HG02840 (cell line): ENCODE results near the gene GALNT17.
"Not testable (repeated sequence)": the region's sequence is repeated elsewhere in the genome, so short reads cannot be mapped to it uniquely, and the experiment has no call there.

Experiments
- ATAC-seq: cut with Tn5 transposase; IDR thresholded peaks from one replicate; pipeline ENCODE4 v1.9.1; 2021; ENCODE audit warnings: mild to moderate bottlenecking, moderate library complexity, moderate number of reproducible peaks; ENCODE audit not compliant: unreplicated experiment, low FRiP score

The GALNT17 gene

DNA sequence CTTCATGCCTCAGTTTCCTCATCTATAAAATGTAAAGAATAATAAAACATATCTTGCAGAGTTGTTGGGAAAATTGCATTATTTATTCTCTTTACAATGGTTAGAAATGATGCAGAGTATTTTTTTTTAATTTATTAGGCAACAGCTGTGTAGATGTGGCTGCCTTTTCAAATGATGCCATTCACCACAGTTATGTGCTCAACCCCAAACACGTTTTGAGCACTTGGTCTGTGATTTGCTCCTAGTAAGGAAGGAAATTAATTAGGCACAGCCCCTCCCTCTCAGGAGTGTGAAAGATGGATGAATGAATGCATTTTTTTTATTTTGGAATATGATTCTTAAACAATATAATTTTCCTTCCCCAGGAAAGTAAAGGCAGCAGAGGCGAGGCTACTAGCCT, 575.1 kb downstream of the GALNT17 start:
- ATAC-seq, result no peak

DNA sequence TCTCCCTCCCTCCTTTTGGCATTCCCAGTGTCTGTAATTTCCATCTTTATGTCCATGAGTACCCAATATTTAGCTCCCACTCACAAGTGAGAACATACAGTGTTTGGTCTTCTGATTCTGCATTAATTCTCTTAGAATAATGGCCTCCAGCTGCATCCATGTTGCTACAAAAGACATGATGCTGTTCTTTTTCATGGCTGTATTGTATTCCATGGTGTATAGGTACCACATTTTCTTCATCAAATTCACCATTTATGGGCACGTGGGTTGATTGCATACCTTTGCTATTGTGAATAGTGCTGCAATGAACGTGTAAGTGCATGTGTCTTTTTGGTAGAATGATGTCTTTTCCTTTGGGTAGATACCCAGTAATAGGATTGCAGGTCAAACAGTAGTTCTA, 576.8 kb downstream of the GALNT17 start:
- ATAC-seq, result no peak

DNA sequence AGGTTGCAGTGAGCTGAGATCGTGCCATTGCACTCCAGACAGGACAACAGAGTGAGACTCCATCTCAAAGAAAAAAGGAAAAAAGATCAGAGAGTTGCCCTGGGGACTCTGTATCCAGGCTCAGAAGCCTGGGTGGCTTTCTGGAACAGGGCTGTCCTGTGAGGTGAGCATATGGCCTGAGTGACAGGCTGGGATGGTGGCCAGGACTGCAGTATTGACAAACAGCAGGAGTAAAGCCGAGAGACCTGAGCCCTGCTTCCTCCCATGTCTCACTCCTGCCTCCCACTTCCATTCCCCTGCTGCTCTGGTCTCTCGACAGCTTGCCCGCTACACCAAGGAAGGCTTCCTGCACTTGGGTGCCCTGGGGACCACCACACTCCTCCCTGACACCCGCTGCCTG, 578.5 kb downstream of the GALNT17 start:
- ATAC-seq, result no peak

DNA sequence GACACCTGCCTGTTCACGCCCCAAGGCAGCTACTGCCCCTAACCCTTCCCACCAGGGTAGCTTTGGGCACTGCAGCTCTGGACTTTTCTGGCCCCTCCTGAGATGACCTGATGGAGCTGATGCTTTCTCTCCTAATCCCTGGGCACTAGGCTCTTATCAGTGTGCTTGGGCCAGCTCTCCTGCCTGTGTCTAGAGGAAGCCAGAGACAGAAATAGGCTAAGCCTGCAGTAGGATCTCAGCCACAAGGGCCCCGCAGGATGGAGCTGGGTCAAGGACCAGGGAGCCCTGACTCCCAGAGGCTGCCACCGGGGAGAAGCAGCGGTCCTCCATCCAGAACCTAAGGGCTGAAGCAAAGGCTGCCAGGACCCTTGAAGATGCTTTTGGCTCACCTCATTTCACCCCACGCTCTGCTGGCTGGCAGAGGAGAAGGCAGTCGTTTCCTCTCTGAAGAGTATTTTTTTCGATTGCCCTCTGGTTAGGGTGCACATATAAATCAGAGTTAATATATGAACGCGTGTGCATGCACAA, 580.8 kb downstream of the GALNT17 start:
- no peak for ATAC-seq

DNA sequence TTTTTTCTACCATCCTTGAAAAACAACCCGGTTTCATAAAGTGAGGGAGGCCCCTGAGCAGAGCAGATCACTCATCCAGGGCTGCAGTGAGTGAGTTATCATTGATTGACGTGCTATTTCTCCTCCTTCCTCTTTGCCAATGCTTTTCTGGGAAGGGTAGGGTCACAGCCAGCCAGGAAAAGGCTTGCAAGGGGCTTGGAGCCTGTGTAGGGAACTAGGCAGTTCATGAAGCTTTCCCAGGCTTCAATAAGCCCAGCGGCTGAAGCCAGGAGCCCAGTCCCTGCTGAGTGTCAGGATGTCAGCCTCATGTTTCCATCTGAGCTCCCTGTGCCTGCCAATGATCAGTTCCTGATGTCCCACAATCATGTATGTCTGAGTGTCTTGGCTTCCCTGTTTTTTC, 584.7 kb downstream of the GALNT17 start:
- ATAC-seq, result no peak

DNA sequence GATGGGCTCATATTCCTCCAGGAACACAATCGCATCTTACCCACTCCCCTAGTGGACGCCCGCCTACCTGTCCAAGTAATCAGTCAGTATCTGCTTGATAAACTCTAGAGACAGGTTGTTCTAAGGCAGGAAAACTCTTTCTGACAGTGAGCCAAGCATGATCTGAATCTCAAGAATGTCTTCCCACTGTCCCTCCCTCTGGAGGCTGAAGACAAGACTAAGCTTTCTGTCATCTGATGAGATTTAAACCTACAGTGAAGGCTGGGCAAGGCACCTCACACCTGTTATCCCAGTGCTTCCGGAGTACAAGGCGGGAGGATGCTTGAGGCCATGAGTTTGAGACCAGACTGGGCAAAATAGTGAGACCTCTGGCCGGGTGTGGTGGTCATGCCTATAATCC, 586.6 kb downstream of the GALNT17 start:
- no peak for ATAC-seq

DNA sequence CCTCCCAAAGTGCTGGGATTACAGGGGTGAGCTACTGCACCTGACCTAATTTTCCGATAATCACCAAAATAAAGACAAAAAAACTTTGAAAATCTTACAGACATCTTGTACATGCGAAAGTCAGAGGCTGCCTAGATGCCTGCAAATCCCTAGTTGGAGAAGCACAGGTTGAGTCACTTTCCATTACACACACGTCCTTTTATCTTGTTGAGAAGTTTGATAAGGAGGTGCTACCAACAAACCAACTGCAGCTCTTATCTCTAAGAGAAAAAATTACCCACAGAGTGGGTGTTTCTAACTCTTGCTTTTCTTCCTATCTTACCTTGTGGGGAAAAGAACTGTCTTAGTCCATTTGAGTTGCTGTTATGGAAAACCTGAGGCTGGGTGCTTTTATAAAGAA, 589.8 kb downstream of the GALNT17 start:
- ATAC-seq, result no peak

DNA sequence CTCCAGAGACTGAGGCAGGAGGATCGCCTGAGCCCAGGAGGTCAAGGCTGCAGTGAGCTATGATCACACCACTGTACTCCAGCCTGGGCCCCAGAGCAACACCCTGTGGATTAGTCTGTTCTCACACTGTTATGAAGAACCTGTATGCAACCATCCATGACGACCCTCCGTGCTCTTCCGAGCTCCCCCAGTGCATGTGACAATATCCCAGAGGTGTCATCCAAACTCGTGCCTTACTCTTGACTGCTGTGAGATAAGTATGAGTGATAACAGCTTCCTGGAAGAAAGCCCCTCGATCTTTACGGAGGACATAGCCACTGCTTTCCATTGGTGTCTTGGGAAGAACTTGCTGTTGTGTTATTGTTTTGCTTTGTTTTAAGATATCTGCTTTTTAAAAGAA, 591.9 kb downstream of the GALNT17 start:
- no peak for ATAC-seq

DNA sequence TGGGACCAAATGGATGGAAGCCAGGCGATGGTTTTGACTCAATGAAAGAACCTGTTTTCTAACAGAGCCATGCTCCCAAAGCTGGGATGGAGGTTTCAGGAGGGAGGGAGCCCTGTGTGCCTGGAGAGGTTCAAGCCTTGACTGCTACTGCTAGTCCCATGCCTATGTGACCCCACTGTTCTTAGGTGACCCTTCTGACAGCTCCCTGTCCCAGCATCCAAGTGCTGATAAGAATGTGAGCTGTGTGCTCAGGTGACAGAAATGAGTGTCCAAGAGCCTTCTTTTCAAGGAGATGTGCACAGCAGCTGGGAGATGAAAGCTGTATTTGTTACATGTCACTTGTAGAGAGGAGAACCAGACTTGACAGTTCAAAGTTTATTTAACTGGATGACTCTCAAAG, 595.4 kb downstream of the GALNT17 start:
- no peak for ATAC-seq

DNA sequence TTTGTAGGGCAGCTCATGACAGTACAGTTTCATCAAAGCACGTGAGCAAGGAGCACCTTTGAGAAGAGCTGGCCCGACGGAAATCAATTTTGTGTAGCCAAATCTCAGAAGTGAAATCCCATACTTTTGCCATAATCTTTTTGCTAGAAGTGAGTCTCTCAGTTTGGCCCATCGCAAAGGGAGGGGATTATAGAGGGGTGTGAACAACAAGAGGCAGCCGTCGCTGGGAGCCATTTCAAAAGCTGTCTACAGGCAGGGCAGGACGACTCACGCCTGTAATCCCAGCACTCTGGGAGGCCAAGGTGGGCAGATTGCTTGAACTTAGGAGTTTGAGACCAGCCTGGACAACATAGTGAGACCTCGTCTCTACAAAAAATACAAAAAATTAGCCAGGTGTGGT, 599.8 kb downstream of the GALNT17 start:
- ATAC-seq, result no peak

DNA sequence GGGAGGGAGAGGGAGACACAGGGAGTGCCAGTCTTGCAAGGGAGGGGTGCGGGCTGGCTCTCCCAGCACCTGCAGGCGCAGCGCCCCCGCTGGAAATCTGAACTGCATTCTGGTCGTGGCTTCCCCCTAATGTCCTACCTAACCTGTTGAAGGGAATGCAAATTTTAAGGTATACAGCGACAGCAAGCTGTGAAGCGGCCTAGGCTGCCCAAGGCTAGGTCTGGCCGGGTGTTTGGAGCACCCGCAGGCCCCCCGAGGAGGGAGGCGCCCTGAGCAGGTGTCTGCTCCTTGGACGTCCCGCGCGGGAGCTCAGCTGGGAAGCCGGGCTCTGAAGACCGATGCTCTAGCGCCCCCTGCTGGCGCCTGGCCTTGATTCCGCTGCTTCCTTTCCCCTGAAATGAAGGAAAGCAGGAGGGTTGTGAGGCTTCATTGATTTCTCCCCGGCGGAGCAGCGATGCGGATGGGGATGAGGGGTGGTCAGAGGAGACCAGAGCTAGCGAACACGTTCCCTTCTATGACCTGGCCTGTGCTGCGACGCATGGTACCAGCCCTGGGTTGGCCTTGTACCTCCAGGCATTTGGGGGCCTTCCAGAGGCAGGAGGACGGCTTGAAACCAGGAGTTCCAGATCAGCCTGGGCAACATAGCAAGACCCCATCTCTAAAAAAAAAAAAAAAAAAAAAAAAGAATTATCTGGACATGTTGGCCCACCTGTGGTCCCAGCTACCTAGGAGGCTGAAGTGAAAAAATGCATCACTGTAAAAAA, 601.3 kb downstream of the GALNT17 start:
- ATAC-seq, result no peak

DNA sequence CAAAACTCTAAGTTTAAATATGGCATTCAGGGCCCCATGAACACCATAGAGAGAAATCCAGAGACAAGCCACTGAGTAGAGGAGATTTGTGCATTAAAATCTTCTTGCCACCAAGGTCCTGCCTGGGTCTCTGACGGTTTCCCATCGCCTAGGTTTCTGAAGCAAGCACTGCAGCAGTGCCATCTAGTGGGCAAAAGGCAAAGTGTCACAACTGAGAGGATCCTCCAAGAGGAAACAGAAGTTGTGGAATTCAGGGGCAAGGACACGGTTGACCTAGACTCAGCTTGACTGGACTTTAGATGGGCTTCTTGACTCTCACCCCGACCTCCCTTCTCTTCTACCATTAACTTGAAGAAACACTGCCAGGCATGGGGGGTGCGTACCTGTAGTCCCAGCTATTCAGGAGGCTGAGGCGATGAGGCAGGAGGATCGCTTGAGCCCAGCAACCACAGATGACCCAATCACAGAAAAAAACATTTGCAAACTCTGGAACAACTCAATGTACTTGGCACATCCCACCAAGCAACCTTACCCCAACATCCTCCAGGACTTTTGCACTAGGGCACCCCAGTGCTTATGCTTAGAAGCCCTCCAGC, 604.1 kb downstream of the GALNT17 start:
- no peak for ATAC-seq

DNA sequence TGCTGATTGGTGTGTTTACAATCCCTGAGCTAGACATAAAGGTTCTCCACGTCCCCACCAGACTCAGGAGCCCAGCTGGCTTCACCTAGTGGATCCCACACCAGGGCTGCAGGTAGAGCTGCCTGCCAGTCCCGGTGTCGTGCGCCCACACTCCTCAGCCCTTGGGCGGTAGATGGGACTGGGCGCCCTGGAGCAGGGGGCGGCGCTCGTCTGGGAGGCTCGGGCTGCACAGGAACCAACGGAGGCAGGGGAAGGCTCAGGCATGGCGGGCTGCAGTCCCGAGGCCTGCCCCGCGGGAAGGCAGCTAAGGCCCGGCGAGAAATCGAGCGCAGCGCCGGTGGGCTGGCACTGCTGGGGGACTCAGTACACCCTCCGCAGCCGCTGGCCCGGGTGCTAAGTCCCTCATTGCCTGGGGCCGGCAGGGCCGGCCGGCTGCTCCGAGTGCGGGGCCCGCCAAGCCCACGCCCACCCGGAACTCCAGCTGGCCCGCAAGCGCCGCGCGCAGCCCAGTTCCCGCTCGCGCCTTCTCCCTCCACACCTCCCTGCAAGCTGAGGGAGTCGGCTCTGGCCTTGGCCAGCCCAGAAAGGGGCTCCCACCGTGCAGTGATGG, 606.1 kb downstream of the GALNT17 start:
- not testable (repeated sequence) for ATAC-seq

DNA sequence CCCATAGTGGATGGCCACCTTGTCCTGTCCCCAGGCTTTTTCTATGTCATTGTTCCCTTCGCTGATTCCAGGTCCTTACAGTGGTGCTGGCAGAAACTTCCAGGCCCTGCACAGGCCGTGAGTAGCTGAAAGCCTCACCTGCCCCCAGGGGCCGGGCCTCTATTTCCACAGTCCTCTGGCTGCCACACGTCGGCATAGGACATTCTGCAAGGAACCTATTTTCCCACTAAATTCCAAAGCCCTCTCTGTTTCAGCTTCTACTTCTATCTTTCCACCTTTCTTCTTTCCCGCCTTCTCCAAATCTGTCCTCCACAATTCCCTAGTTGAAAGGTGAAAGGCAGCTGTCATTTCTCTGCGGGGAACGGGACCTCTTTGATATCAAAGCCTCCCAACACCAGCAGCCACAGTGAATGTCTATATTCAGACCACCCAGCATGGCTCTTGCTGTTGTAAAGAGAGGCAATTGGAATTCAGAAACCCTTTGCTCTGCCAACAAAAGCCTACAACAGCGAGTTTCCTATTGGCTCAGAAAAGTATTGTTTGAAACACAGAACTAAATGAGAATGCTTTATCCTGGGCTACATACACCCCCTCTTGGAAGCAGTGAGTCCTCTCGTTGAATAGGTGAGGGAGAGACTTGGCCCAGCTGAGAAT, 607.7 kb downstream of the GALNT17 start:
- ATAC-seq, result no peak

DNA sequence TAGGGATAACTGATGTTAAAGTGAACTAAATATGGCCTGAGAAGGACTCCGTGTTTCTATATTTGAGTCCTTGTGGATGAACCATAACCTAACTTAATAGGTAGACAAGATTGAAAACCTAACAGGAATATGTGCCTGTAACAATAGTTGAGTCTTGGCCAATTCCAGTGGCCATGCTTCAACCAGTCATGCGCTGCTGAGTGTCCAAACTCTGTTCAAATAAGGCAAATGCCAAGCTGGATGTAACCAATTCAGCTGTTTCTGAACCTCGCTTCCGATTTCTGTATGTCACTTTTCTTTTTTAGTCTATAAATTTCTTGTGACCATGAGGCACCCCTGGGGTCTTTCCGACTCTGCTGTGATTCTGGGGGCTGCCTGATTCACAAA, 608.2 kb downstream of the GALNT17 start:
- no peak for ATAC-seq

DNA sequence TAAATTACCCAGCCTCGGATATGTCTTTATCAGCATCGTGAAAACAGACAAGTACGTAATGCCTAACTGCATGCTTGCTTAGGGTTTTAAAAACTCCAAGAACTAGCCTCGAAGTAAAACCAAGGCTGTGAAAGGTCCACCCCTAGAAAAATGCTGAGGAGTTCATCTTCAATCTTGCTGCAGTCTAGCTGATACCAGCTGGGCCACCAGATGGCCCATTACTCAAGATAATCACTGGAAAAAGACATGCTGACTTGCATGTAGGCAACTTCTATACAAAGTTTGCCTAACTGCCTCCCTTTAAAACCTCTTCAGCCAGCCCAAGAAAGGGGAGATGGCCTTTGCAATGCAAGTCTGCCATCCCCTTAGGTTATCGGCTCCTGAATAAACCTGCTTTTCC, 614.1 kb downstream of the GALNT17 start:
- no peak for ATAC-seq

DNA sequence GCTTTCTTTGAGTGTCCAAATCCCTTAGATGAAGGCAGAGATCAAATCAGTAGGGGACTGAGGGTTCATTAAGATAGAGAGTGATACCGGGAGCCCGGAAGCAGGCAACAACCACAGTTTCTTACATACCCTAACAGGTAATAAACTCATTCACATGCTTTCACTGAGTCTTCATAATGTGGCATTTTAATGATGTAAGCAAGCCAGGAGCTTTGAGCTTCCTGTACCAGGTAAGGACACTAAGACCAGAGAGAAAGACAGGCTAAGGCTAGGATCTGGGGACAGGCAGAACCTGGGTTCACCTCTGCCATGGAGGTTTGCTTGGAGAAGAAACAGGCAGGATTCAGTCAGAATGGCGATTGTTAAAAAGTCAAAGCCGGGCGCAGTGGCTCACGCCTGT, 618.3 kb downstream of the GALNT17 start:
- no peak for ATAC-seq

DNA sequence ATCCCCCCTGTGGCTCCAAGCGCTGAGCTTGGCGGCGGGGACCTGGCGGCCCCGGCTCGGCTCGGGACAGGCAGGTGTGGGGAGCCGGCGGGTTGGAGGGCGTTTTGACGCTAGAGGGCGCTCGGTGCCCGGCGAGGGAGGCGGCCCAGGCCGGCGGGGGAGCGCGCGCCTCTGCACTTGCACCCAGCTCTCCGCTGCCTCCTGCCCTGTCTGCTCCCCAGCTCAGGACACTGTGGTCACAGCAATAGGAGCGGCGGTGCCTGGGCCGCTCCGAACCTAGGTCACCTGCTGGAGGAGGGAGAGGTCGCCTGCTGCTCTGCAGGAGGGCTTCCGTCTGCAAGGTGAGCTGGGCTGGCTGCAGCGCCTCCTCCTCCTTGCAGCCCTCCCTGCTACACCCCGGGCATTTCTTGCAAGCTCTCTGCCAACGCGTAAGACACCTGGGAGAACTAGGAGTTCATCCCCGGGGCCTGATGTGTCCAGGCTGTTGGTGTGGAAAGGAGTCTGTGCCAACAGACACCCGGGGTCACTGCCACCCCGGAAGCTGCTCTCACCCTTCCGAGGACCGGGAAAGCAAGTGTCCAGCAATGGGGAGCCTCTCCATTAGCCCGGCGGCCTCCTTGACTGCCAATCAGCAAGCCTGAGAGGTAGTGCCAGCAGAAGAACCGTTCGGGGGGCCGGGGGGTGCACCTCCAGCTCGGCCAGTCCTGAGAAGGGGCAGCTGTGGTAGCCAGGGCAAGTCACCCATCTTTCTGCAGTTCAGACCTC, 620.4 kb downstream of the GALNT17 start:
- no peak for ATAC-seq

DNA sequence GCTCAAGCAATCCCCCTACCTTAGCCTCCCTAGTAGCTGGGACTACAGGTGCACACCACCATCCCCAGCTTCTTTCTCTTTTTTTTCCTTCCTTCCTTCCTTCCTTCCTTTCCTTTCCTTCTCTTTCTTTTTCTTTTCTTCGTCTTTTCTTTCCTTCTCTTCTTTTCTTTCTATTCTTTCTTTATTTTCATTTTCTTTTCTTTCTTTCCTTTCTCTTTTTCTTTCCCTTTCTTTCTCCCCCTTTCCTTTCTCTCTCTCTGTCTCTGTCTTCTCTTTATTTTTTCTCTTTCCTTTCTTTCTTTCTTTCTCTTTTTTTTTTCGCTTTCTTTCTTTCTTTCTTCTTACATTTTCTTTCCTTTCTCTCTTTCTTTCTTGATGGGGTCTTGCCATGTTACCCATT, 621.3 kb downstream of the GALNT17 start:
- no peak for ATAC-seq

DNA sequence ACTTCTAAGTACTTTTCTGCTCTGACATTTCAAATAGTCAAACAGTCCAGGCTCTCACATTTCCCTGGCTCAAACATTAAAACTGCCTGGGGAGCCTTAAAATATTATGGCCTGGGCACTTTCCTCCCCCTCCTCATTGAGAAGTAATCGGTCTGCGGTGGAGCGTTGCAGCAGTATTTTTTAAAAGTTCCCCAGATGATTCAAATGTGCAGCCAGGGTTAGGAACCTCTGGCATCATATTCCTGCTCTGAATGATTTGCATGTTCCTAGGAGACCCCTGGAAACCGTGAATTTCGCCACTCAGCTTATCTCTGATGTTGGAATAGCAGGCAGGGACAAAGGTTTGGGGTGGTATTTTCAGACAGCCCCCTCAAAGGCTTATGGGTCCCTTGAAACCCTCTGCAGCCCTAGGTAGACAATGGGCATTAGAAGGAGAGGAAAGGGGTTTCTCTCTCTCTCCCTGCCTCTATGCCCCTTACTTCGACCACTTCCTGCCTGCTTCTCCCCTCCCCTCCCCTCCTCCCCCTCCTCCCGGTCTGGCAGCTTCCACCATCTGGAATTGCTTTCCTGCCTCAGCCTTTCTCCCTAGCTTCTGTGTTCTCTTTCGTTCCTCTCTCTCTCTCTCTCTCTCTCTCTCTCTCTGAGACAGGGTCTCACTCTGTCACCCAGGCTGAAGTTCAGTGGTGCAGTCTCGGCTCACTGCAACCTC, 622.2 kb downstream of the GALNT17 start:
- no peak for ATAC-seq
